B cell (primary cell): Measurements from ENCODE around the gene SLC13A4. TPM values are rescaled to one million over a fixed set of nuclear protein-coding genes. Genes with fewer than 3 reads are reported as not detected.

Experiments used
- ATAC-seq: fragments of 200-7000 bp; cut with Tn5 transposase; one replicate; pipeline ENCODE4 v1.10.0; 2021; ENCODE audit warnings: low read depth, mild to moderate bottlenecking, moderate number of reproducible peaks, moderate library complexity
- CTCF ChIA-PET: fragments of 350-600 bp; sonication (Branson Sonifier 250); formaldehyde crosslinking; loops from one replicate; lab custom pipeline; 2021; ENCODE audit warnings: antibody characterized with exemption, inconsistent platforms; lab: Charles Lee
- POLR2A ChIA-PET: fragments of 350-600 bp; sonication (Branson Sonifier 250); formaldehyde crosslinking; loops from one replicate; lab custom pipeline; 2021; ENCODE audit warnings: antibody characterized with exemption; lab: Charles Lee
- DNase-seq: peaks from one replicate; pipeline ENCODE4 v3.0.0; 2013
- H2AFZ ChIP-seq: 2 replicates; pipeline ENCODE4 v1.6.1; 2012; ENCODE audit warnings: mild to moderate bottlenecking, low read depth, low read length; ENCODE audit not compliant: insufficient read depth, poor library complexity, severe bottlenecking
- H3K27ac ChIP-seq, 2 donors: 1 replicate in 1 of 2; 2 replicates in 1 of 2; pipeline ENCODE4 v1.5.1; 2012 to 2013; ENCODE audit warnings: low read length in 2 of 2, mild to moderate bottlenecking in 2 of 2, moderate library complexity in 1 of 2
- H3K27me3 ChIP-seq, 4 experiments: fragments of 200-600 bp in 1 of 4; sonication (generic) in 1 of 4; replicated peaks in 1 of 4; 1 replicate in 2 of 4; 2 replicates in 2 of 4; pipeline versions ENCODE4 v1.6.1 to v1.7.0; 2013 to 2016; ENCODE audit warnings: low read length in 3 of 4, mild to moderate bottlenecking in 2 of 4, mixed read lengths in 1 of 4, moderate library complexity in 1 of 4; ENCODE audit not compliant: insufficient read depth in 4 of 4, control insufficient read depth in 3 of 4; ENCODE audit errors: control extremely low read depth in 1 of 4
- H3K36me3 ChIP-seq, 2 experiments: replicated peaks in 1 of 2; 1 replicate in 1 of 2; 2 replicates in 1 of 2; pipeline versions ENCODE4 v1.6.1 to v1.7.1; 2013; ENCODE audit warnings: low read length in 1 of 2; ENCODE audit not compliant: insufficient read depth in 2 of 2, control insufficient read depth in 1 of 2; ENCODE audit errors: control extremely low read depth in 1 of 2, extremely low read depth in 1 of 2
- H3K4me1 ChIP-seq, 2 donors: fragments of 200-600 bp in 1 of 2; sonication (generic) in 1 of 2; 1 replicate in 1 of 2; 2 replicates in 1 of 2; pipeline versions ENCODE4 v1.5.1 to v1.6.1; 2013 to 2017; ENCODE audit warnings: low read length in 2 of 2; ENCODE audit not compliant: control insufficient read depth in 2 of 2, insufficient read depth in 2 of 2
- H3K4me2 ChIP-seq: replicated peaks from 2 replicates; pipeline ENCODE3; 2012; ENCODE audit warnings: mild to moderate bottlenecking, low read depth, low read length; ENCODE audit not compliant: poor library complexity, severe bottlenecking
- H3K4me3 ChIP-seq, 5 experiments: fragments of 200-600 bp in 1 of 5; sonication (generic) in 1 of 5; 1 replicate in 3 of 5; 2 replicates in 2 of 5; pipeline versions ENCODE4 v1.5.1 to v1.7.0; 2011 to 2016; ENCODE audit warnings: low read length in 4 of 5, mild to moderate bottlenecking in 4 of 5, low read depth in 2 of 5, control low read depth in 1 of 5, moderate library complexity in 1 of 5; ENCODE audit not compliant: insufficient read depth in 1 of 5; ENCODE audit errors: control extremely low read depth in 1 of 5, extremely low read depth in 1 of 5
- H3K79me2 ChIP-seq: fragments of 200-600 bp; sonication (generic); one replicate; pipeline ENCODE4 v1.6.0; 2016; ENCODE audit warnings: low read length; ENCODE audit not compliant: control insufficient read depth, insufficient read depth
- H3K9ac ChIP-seq: fragments of 200-600 bp; sonication (generic); 2 replicates; pipeline ENCODE4 v1.6.1; 2017; ENCODE audit warnings: mild to moderate bottlenecking, low read length, moderate library complexity
- H3K9me3 ChIP-seq, 3 donors: one replicate each; pipeline versions ENCODE4 v1.6.1 to v1.7.1; 2013; ENCODE audit warnings: low read length in 2 of 3; ENCODE audit not compliant: control insufficient read depth in 2 of 3, insufficient read depth in 1 of 3; ENCODE audit errors: control extremely low read depth in 1 of 3
- H4K20me1 ChIP-seq: 2 replicates; pipeline ENCODE4 v1.6.0; 2012; ENCODE audit warnings: mild to moderate bottlenecking, low read length; ENCODE audit not compliant: insufficient read depth, control insufficient read depth, poor library complexity, severe bottlenecking
- H3K27ac Mint-ChIP-seq: one replicate; pipeline ENCODE4 v1.8.0; 2021; ENCODE audit warnings: mixed read lengths
- H3K27me3 Mint-ChIP-seq: one replicate; pipeline ENCODE4 v1.8.0; 2021; ENCODE audit warnings: mixed read lengths
- H3K4me1 Mint-ChIP-seq: one replicate; pipeline ENCODE4 v1.8.0; 2021; ENCODE audit warnings: mixed read lengths
- H3K4me3 Mint-ChIP-seq: one replicate; pipeline ENCODE4 v1.8.0; 2021; ENCODE audit warnings: mixed read lengths
- H3K9me3 Mint-ChIP-seq: one replicate; pipeline ENCODE4 v1.8.0; 2022; ENCODE audit warnings: mixed read lengths; ENCODE audit not compliant: insufficient read depth
- CTCF ChIP-seq: fragments of 200-600 bp; IDR thresholded peaks from one replicate; pipeline ENCODE4 v1.8.0; 2022; ENCODE audit warnings: antibody characterized with exemption, mild to moderate bottlenecking
- EZH2 ChIP-seq: IDR thresholded peaks from 2 replicates; pipeline ENCODE4 v1.6.1; 2012; ENCODE audit warnings: borderline replicate concordance, low read depth, mild to moderate bottlenecking, moderate library complexity, low read length; ENCODE audit not compliant: insufficient read depth, poor library complexity, severe bottlenecking
- WGBS: methylation state at CpG from one replicate; pipeline ENCODE4 v1.1.5; 2013; ENCODE audit warnings: missing lambda C conversion rate; ENCODE audit not compliant: insufficient coverage; 5-methylcytosine and 5-hydroxymethylcytosine counted together
- intact Hi-C: fragments of 100-400 bp; cut with micrococcal nuclease; formaldehyde crosslinking; loops from one replicate; pipeline ENCODE4 v1.10.0; 2022
- polyA plus RNA-seq: library from polyadenylated mRNA; depleted of rRNA; stranded (reverse); fragments of >200 nt; gene quantifications from 2 replicates; pipeline ENCODE4 v1.2.3, GENCODE V29; 2012
- total RNA-seq, 2 donors: library from RNA; stranded (reverse); fragments of 120-200 nt in 1 of 2; gene quantifications; 1 replicate in 1 of 2; 2 replicates in 1 of 2; pipeline versions ENCODE4 v1.2.3 to v1.2.4, GENCODE V29; 2013 to 2022

SLC13A4 gene
- total and polyA plus RNA-seq, 2 donors (not counting 1 experiment from before 2014, with no cell fraction given): not detected

GRCh38 chr7:135736586-135737305, 8.8 kb upstream of the SLC13A4 start:
- no peaks in the 10 kb centered on the region for H3K4me1 ChIP-seq
- Mint-ChIP-seq H3K9me3 (no peaks in the 10 kb centered on the region), H3K4me3 (no peak overlapping the region), H3K27ac (no peak overlapping the region), H3K27me3 (no peaks in the 10 kb centered on the region), H3K4me1 (no peaks in the 10 kb centered on the region)
- H3K9me3 ChIP-seq: no peaks in the 10 kb centered on the region
- no peak overlapping the region for H3K27ac ChIP-seq
- ATAC-seq: no peak
- no peaks in the 10 kb centered on the region for H3K36me3 ChIP-seq
- no peak for DNase-seq
- POLR2A ChIA-PET: no interaction called here
- no peak overlapping the region for H2AFZ ChIP-seq
- CTCF ChIA-PET: no interaction called here
- no peaks in the 10 kb centered on the region for H3K79me2 ChIP-seq
- H4K20me1 ChIP-seq: no peaks in the 10 kb centered on the region
- H3K27me3 ChIP-seq: no peaks in the 10 kb centered on the region
- WGBS: 93% methylated on average over 6 of the region's 6 CpGs
- no peak overlapping the region for H3K4me3 ChIP-seq
- intact Hi-C loops: no loop called here
- H3K9ac ChIP-seq: no peak overlapping the region
- no peak for TF ChIP-seq EZH2
- TF ChIP-seq CTCF: no peak
- no peak overlapping the region for H3K4me2 ChIP-seq

GRCh38 chr7:135734343-135734689, 6.3 kb upstream of the SLC13A4 start:
- H3K27ac Mint-ChIP-seq: no peak overlapping the region
- no peak for ATAC-seq
- no peak for TF ChIP-seq CTCF
- no peak for TF ChIP-seq EZH2
- intact Hi-C loops: no loop called here
- 80% methylated on average over 1 of the region's 1 CpG for WGBS
- H3K4me1 Mint-ChIP-seq: no peaks in the 10 kb centered on the region
- Histone ChIP-seq H3K27me3 (no peaks in the 10 kb centered on the region), H2AFZ (no peak overlapping the region), H3K9ac (no peak overlapping the region), H3K4me3 (no peak overlapping the region), H3K79me2 (no peaks in the 10 kb centered on the region), H3K9me3 (no peaks in the 10 kb centered on the region), H3K36me3 (no peaks in the 10 kb centered on the region), H3K27ac (no peak overlapping the region), H3K4me1 (no peaks in the 10 kb centered on the region), H4K20me1 (no peaks in the 10 kb centered on the region), H3K4me2 (no peak overlapping the region)
- CTCF ChIA-PET: interaction anchor here (1.2 kb wide), 1 partner anchor 10 kb away, joined by 3 read pairs; no protein-coding TSS in a partner anchor
- no peak for DNase-seq
- H3K9me3 Mint-ChIP-seq: no peaks in the 10 kb centered on the region
- no peak overlapping the region for H3K4me3 Mint-ChIP-seq
- no peaks in the 10 kb centered on the region for H3K27me3 Mint-ChIP-seq
- POLR2A ChIA-PET: no interaction called here
